ENCODE results near the gene RPS15. TPM values are rescaled to one million over a fixed set of nuclear protein-coding genes. Genes with fewer than 3 reads are reported as not detected.
"Not testable (repeated sequence)": the region's sequence is repeated elsewhere in the genome, so short reads cannot be mapped to it uniquely, and the experiment has no call there.

RPS15 gene
- polyA plus RNA-seq, 1 donor = 1,159 TPM

GRCh38 chr19:1418951-1419738, 19.1 kb upstream of the RPS15 start:
- no peak for DNase-seq (ENCODE audit: low read depth)

- DNase-seq (ENCODE audit: low read depth) = not testable (repeated sequence)
Measured at GRCh38 chr19:1420085-1420484, 18.1 kb upstream of the RPS15 start.

DNA sequence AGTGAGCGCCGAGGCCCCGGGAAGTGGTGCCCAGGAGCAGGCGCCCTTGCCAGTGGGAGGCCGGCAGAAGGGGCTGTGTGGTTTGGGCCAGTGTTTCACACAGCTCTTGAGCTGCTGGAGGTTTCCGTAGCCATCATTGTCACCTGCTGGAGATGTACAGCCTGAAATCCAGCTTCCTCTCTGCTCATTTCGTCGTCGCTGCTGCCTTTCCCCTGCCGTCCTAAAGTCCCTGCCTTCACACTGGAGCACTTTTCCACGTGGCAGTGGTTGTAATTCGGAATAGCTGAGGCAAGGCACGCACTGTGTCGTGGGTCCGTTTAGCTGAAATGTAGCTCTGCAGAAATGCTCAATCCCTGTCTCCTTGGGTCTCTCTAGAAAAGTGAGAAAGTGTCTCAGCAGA, 17.6 kb upstream of the RPS15 start:
- no peak for DNase-seq (ENCODE audit: low read depth)

DNA sequence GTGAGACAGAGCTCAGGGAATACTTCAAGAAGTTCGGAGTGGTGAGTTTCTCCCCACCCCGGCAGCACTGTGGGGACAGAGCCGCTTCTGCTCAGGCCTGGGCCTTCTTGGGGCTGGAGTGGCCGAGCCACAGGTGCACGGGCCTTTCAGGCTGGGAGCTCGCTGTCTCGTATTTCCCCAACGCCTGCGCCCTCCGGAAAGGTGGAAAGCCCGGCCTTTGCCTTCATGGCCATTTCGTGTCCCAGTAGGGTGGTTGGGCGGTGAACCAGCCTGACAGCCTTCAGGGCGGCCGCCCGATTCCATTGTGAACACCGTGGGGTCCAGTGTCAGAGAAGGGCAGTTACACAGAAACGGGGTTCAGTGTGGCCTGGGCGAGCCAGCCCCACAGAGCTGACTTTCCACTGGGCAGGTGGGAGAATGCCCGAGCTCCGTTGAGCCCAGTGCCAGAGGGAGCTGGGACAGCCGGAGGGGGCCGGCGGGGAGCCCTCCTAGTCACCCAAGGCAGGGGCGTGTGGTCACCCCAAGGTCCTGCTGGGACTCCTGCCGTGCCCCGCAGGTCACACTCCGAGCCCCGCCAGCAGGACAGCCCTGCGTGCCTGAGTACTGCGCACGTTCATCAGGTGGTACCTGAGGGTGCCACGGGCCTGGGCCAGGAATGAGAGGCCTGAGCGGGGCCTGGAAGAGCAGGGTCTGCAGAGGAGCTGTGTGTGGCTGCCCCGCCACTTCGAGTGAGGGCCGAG, 16.8 kb upstream of the RPS15 start:
- no peak for DNase-seq (ENCODE audit: low read depth)

- no peak for DNase-seq (ENCODE audit: low read depth)
Measured at GRCh38 chr19:1421958-1422305, 16.3 kb upstream of the RPS15 start.

GRCh38 chr19:1422360-1422759, 15.8 kb upstream of the RPS15 start:
- no peak for DNase-seq (ENCODE audit: low read depth)

DNA sequence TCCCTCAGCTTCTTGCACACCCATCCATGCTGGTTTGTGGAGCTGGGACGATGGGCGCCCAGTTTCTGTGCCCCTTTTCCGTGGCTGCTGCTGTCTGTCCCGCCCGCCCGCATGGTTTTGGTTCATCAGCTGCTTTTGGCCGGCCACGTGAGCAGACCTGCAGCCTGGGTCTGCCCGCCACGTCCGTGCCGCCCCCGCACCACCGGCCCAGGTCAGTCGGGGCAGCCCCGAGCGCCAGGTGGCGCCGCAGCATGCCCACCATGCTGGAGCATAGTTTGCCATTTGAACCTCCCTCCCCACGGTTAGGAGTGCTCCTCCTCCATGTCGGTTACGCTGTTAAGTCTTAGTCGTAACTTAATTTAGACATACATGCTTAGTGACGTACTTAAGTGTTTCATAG, 15.3 kb upstream of the RPS15 start:
- DNase-seq (ENCODE audit: low read depth) = no peak

DNA sequence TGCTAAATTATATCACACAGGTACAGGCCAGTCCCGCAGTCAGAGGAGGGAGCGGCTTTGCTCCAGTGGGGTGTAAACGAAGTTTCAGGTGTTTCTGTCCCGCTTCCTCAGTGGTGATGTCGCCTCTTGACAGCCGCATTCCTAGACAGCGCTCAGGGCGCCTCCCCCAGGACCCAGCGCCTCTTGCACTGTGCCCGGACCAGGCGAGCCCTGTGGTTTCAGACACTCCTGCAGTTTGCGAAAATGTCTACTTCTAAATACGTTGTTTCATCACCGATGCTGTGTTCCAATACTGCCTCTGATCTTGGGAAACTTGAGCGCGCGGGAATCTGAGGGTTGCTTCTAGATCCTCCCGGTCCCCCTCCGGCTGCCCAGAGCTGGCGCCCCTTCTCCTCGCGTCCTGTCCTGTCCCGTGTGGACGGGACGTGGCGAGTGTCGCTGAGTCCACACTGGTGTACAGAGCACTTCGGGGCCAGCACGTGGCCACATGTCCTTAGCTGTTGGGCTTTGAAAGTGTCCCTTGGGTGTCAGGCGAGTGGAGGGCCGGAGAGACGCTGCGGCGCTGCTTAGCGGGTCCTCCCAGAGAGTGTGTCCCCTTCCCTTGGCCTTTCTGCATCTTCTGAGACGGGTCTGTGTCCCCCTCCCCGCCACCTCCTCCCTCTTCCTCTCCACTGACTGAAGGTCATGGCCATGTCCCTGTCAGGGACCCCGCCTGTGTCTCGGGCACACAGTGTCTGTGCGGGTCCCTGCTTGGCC, 14.6 kb upstream of the RPS15 start:
- DNase-seq (ENCODE audit: low read depth) = no peak

DNA sequence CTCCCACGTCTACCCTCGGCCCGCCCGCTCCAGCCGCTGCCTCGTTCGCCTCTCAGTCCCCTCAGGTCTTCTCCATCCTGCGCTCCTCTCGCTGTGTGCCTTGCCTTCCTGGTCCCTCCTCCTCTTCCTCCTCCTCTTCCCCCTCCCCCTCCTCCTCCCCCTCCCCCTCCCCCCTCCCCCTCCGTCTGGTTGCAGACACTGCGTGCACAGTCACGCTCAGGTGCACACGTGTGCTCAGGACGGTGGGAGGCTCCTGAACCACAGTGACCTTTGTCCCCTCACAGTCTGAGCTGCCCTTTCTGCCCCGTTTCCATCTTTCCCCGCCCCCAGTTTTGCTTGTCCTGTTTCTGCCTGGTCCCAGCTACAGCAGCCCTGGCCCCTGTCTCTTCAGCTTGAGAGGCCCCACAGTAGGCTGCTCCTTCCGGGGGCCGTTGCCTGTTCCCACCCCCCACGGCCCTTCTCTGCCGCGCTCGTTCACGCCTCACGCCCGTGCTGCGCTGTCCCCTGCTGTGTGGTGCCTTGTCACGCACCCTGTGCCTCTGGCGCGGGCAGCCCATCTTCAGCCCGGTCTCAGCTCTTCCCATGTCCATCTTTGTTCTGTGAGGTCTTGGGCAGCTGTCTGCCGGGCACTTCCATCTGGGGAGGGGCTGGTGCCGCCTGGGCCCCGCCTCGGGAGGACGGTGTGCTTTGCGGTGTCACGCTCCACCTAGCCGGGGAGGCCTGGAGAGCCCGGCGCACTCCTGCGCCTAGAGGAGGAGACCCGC, 13.8 kb upstream of the RPS15 start:
- DNase-seq (ENCODE audit: low read depth) = no peak

DNA sequence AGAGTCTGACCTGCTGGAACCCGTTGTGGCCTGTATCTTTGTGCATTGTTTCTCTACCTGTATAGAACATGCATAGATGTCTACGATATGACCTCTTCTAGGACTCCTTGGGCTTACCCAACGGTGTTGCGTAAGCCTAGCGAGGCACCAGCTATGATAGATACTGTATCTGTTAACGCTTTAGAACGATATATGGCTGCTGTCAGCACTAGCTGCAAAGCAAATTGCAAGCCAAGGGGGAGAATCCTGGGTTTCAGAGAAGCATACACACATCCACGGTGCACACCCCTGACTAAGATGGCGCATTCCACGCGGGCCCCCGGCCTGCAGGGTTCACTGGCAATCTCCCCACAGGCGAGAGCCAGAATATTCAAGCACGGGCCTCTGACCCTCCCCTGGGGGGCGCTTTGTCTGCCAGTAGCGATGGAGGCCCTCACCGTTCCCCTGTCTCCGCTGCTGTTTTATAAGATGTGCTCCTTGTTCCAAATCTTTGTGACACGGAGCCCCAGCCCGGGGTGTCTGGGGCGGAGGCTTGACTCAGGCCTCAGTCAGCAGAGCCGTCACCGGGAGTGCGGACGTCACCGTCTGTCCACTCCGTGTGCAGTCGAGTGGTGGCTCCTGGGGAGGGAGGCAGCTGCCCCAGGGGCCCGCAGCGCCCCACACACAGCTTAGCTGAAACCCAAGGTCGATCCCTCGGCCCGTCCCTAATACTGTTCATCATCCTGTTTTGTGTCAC, 12.9 kb upstream of the RPS15 start:
- no peak for DNase-seq (ENCODE audit: low read depth)

GRCh38 chr19:1425902-1426301, 12.3 kb upstream of the RPS15 start:
- DNase-seq (ENCODE audit: low read depth) = no peak

DNA sequence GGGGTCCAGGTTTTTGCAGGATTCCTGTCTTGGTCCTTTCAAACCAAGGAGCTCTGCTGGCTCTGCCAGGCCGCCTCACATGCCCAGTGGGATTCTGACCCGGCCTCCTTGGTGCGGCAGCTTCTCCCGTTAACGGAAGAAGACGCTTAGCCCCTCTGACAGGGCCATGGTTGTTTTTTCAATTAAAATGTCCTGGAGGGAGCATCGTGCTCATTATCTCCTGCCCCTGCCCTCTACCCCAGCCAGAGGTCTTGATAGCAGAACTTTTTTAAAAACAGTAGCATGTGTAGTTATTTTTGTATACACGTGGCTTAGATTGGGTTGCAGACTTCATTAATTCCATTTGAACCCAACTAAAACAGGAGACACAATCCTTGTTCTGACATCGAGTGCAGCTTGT, 11.5 kb upstream of the RPS15 start:
- no peak for DNase-seq (ENCODE audit: low read depth)

DNA sequence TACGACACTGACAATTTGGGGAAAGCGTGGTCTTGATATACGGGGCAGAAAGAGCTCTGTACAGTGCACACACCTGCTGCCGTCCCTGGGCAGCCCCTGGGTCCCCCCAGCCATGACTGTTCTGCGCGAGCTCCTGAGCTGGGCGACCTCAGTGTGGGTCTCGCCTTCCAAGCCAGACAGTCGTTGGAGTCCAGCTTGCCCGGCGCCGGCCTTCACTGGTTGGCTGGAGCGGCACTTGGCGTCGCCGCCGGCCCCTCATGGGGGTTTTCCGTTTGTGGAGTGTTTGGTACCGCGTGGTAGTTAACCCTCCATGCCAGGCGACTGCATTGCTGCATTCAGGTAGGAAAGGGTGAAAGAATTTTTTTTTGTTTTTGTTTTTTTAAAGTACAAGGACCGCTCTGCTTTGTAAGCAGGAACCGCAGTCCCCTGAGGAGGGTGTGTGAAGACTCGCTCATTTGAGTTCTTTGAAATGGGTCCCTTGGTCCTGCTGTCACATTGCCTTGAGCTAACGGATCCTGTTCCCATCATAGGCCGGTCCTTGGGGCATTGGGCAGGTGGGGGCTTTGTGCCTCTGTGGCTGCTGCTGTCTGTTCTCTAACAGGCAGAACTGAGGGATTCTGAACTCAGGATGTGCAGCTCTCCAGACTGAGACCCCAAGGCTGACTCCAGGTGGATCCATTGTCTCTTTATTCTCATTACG, 10.8 kb upstream of the RPS15 start:
- no peak for DNase-seq (ENCODE audit: low read depth)

GRCh38 chr19:1428738-1429391, 9.3 kb upstream of the RPS15 start:
- DNase-seq (ENCODE audit: low read depth) = no peak

DNA sequence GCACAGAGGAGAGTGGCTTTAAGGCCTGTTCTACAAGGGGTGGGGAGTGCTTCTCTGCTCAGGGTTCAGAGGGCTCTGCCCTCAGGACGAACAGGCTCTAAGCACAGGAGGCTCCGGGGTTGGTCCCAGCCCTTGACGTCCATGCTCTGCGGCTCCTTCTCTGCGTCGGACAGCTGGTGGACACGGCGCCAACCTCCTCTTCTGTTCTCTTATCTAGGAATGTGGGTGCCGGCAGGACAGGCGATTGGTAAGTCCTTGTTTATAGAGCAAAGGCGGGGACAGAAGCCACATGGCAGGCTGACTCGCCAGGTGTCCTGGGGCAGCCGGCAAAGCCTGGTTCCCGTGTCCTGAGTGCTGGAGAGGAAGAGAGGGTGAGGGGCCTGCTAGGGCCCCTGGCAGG, 8.4 kb upstream of the RPS15 start:
- no peak for DNase-seq (ENCODE audit: low read depth)

DNA sequence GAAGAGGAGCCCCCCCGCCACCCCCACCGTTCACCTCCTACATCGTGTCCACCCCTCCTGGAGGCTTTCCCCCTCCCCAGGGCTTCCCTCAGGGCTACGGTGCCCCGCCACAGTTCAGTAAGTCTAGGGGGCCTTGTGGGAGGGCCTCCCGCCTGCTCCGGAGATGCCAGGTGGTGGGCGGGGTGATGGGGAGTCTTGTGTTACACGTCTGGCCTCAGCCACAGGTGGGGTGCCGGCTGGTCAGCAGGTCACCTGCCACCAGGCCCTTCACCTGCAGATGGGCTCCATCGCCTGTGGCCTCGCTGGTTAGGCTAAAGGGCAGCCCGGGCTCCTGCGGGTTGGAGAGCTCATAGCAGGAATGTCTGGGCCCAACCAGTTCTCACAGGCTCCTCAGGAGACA, 8.0 kb upstream of the RPS15 start:
- no peak for DNase-seq (ENCODE audit: low read depth)

- no peak for DNase-seq (ENCODE audit: low read depth)
Measured at GRCh38 chr19:1431759-1432506, 6.3 kb upstream of the RPS15 start.

DNA sequence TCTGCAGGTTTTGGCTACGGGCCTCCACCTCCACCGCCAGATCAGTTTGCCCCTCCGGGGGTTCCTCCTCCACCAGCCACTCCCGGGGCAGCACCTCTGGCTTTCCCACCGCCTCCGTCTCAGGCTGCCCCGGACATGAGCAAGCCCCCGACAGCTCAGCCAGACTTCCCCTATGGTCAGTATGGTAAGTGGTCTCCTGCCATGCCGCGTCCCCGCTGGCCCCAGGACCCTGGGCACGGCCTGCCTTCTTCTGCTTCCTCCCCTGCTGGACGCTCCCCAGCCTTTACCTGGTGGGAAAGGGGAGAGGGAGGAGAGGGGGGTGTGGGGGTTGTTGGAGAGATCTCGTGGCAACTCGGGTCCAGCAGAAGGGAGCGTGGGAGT, 5.7 kb upstream of the RPS15 start:
- no peak for DNase-seq (ENCODE audit: low read depth)

Measured in forelimb muscle (tissue), 1 donor.